ENCODE measurements around the gene CLTA. TPM values are rescaled to one million over a fixed set of nuclear protein-coding genes. Genes with fewer than 3 reads are reported as not detected.

CLTA gene
- polyA plus RNA-seq, 6 donors from 2014 or later: 55.3 to 98.1 (median 86.9) TPM

DNA sequence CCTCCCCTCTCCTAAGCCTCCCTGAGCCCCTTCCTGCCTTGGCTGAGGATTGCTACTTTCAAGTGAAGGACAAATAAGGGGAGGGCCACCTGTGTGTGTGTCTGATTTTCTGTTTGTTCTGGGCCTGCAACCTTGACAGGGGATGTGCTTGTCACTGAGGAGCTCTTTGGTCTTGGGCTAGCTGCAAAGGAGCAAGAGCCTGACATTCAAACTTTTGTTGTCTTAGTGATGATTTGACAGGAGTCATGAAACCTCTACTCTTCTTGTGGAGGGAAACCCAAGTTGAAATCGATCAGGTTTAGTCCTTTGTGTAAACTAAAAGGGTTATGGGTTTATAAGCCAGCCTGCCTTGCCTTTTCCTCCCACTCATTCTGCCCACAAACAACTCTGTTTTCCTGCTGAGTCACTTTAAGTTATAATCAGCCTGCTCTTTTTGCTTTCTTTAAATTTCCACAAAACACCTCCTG, 16.9 kb downstream of the CLTA start:
- Mint-ChIP-seq H3K4me3 (no peak overlapping the region), H3K9me3 (no peaks in the 10 kb centered on the region), H3K36me3 (peaks cover 0 to 18% of the 10 kb centered on the region in 2 donors), H3K4me1 (peaks cover 3 to 31% (median 23%) of the 10 kb centered on the region in 3 donors), H3K27ac (peak overlapping the region in 4 of 6 donors; percentile 44 to 78 (median 53)), H3K27me3 (no peaks in the 10 kb centered on the region)
- ATAC-seq (ENCODE audit: low read depth in 2 of 2) (no peak), DNase-seq (no peak)

DNA sequence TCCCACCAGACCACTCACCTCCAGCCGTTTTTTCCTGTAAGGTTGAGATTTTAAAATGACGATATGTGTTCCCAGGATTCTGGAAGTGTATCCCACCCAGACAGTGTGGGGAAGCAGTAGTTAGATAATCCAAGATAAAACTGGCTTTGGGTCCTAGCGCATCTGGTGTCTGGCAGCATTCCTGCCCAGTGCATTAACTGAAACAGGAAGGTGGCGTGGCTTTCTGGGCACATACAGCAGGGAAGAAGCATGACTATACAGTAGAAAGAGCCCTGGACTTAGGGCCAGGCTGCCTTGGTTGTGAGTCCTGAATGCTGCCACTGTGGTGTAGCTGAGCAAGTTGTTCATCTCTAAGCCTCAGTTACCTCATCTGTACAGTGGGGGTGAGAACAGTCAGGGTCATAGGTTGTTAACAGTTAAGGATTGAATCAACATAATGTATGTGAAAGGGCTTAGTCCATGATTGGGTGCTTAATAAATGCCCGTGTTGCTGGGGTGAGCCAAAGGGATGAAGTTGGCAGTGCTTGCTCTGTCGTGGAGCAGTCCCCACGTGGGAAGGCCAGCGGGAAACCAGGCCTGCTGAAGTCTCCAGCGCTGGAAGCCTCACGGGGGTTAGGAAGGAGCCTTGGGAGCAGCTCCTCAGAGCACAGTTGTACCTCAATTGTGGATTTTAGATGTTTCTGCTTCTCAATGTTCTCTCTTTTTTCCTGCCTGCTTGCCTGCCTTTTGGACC, 18.0 kb downstream of the CLTA start:
- ATAC-seq (ENCODE audit: low read depth in 2 of 2) (no peak), DNase-seq (no peak)
- H3K27ac Mint-ChIP-seq: peak overlapping the region in 3 of 6 donors; percentile 10 to 85 (median 54)
- no peak overlapping the region for H3K4me3 Mint-ChIP-seq
- H3K36me3 Mint-ChIP-seq: peaks cover 0 to 13% of the 10 kb centered on the region in 2 donors
- H3K4me1 Mint-ChIP-seq: peaks cover 3 to 31% (median 23%) of the 10 kb centered on the region in 3 donors
- H3K27me3 Mint-ChIP-seq: no peaks in the 10 kb centered on the region
- no peaks in the 10 kb centered on the region for H3K9me3 Mint-ChIP-seq

DNA sequence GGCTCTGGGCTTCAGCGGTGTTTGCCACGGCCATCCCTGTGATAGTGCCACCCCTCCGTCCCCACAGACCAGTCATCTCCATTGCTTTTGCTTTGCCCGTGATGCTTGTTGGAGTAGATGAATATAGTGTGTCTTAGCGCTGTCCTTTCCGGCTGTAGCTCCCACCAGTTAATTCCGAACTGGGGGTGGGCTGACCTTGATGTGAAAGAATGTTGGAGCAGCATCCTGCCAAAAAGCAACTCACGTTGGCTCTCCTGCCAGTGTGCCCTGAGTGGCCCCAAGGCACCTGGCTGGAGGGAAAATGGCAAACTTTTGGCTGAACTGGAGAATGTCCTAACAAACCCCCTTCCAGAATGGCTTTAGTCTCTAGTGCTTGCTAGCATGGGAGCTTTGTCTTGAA, 20.0 kb downstream of the CLTA start:
- ATAC-seq (ENCODE audit: low read depth in 2 of 2) (no peak), DNase-seq (no peak)
- H3K27me3 Mint-ChIP-seq: no peaks in the 10 kb centered on the region
- H3K9me3 Mint-ChIP-seq: no peaks in the 10 kb centered on the region
- H3K4me3 Mint-ChIP-seq: no peak overlapping the region
- H3K4me1 Mint-ChIP-seq: peaks cover 3 to 32% (median 23%) of the 10 kb centered on the region in 3 donors
- peak overlapping the region in 2 of 6 donors; percentile 1 to 88 for H3K27ac Mint-ChIP-seq
- peaks cover 0 to 4% of the 10 kb centered on the region in 2 donors for H3K36me3 Mint-ChIP-seq

DNA sequence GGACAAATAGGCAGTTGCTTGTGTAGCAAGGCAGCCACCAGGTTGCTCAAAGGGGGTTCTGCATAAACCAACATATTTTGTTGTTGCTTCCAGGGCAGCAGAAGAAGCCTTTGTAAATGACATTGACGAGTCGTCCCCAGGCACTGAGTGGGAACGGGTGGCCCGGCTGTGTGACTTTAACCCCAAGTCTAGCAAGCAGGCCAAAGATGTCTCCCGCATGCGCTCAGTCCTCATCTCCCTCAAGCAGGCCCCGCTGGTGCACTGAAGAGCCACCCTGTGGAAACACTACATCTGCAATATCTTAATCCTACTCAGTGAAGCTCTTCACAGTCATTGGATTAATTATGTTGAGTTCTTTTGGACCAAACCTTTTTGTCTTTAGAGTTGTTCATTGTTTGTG, 20.8 kb downstream of the CLTA start:
- ATAC-seq (ENCODE audit: low read depth in 2 of 2) (no peak), DNase-seq (no peak)
- H3K36me3 Mint-ChIP-seq: peaks cover 0 to 4% of the 10 kb centered on the region in 2 donors
- H3K27ac Mint-ChIP-seq: no peak overlapping the region
- no peaks in the 10 kb centered on the region for H3K9me3 Mint-ChIP-seq
- H3K27me3 Mint-ChIP-seq: no peaks in the 10 kb centered on the region
- no peak overlapping the region for H3K4me3 Mint-ChIP-seq
- peaks cover 7 to 36% (median 23%) of the 10 kb centered on the region in 3 donors for H3K4me1 Mint-ChIP-seq

DNA sequence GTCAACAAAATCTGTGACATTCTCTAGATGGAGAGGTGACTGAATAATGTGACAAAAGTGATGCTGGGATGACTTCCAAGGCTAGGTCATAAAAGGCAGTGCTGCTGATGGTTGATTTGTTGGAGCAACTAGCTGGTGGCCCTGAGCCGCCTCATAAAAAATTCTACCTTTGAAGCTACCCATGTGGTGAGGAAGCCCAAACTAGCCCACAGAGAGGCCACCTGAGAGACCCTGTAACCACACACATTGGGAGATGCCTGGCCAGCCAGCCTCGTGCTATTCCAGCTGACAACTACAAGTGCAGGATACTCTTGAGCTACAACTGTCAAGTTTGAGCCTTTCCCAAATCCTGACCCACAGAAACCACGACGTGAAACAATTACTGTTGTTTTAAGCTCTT, 22.7 kb downstream of the CLTA start:
- peak overlapping the region in 1 of 8 donors; percentile 41 for H3K4me3 Mint-ChIP-seq
- H3K9me3 Mint-ChIP-seq: no peaks in the 10 kb centered on the region
- no peak for DNase-seq
- no peaks in the 10 kb centered on the region for H3K27me3 Mint-ChIP-seq
- H3K4me1 Mint-ChIP-seq: peaks cover 9 to 37% (median 9%) of the 10 kb centered on the region in 3 donors
- H3K27ac Mint-ChIP-seq: peak overlapping the region in 3 of 6 donors; percentile 21 to 83 (median 69)
- H3K36me3 Mint-ChIP-seq: peaks cover 0 to 4% of the 10 kb centered on the region in 2 donors
- ATAC-seq (ENCODE audit: low read depth in 2 of 2): no peak

DNA sequence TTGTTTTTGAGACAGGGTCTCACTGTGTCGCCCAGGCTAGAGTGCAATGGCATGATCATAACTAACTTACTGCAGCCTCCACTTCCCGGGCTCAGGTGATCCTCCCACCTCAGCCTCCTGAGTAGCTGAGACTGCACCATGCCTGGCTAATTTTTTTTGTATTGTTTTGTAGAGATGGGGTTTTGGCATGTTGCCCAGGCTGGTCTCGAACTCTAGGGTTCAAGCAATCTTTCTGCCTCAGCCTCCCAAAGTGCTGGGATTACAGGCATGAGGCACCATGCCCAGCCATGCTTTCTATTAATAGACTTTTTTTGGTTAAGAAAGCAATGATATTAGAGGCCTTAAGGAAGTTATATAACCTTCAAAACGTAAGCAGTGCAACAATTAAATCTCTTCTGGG, 23.3 kb downstream of the CLTA start:
- H3K27me3 Mint-ChIP-seq: no peaks in the 10 kb centered on the region
- peaks cover 7 to 31% (median 11%) of the 10 kb centered on the region in 3 donors for H3K4me1 Mint-ChIP-seq
- no peak overlapping the region for H3K27ac Mint-ChIP-seq
- ATAC-seq (ENCODE audit: low read depth in 2 of 2): no peak
- DNase-seq: no peak
- peaks cover 0 to 10% of the 10 kb centered on the region in 2 donors for H3K36me3 Mint-ChIP-seq
- no peak overlapping the region for H3K4me3 Mint-ChIP-seq
- H3K9me3 Mint-ChIP-seq: no peaks in the 10 kb centered on the region

DNA sequence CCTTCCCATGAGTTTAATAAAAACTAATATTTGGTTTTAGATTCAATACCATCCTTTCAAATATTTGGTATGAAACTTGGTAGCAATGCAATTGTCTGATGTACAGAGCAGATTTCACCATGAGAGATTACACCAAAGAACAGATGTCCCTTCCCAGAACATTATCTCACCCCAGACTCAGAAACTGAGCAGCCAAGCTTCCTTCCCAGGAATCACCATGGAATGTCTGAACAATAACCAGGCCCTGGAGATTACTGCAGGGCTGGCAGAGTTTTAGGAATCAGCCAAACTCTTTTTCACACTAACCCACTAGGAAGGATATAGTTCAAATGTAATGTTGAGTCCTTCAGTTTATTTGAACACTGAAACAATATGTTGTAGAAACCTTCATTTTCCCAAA, 23.9 kb downstream of the CLTA start:
- Mint-ChIP-seq H3K27ac (peak overlapping the region in 2 of 6 donors; percentile 48 to 67), H3K9me3 (no peaks in the 10 kb centered on the region), H3K4me3 (no peak overlapping the region), H3K4me1 (peaks cover 2 to 25% (median 12%) of the 10 kb centered on the region in 3 donors), H3K36me3 (peaks cover 0 to 16% of the 10 kb centered on the region in 2 donors), H3K27me3 (no peaks in the 10 kb centered on the region)
- ATAC-seq (ENCODE audit: low read depth in 2 of 2): no peak
- no peak for DNase-seq

- Mint-ChIP-seq H3K4me3 (no peak overlapping the region), H3K4me1 (peaks cover 0 to 15% (median 12%) of the 10 kb centered on the region in 3 donors), H3K27me3 (no peaks in the 10 kb centered on the region), H3K36me3 (peaks cover 8 to 25% of the 10 kb centered on the region in 2 donors), H3K27ac (peak overlapping the region in 4 of 6 donors; percentile 17 to 63 (median 34)), H3K9me3 (peaks cover 0 to 6% (median 2%) of the 10 kb centered on the region in 7 donors)
- DNase-seq (no peak), ATAC-seq (ENCODE audit: low read depth in 2 of 2) (no peak)
Measured at GRCh38 chr9:36217256-36217968, 26.7 kb downstream of the CLTA start.

GRCh38 chr9:36218011-36218410, 27.3 kb downstream of the CLTA start:
- no peak overlapping the region for H3K4me3 Mint-ChIP-seq
- peaks cover 14 to 31% of the 10 kb centered on the region in 2 donors for H3K36me3 Mint-ChIP-seq
- peaks cover 0 to 15% (median 12%) of the 10 kb centered on the region in 3 donors for H3K4me1 Mint-ChIP-seq
- H3K27me3 Mint-ChIP-seq: no peaks in the 10 kb centered on the region
- peaks cover 0 to 11% (median 8%) of the 10 kb centered on the region in 7 donors for H3K9me3 Mint-ChIP-seq
- H3K27ac Mint-ChIP-seq: peak overlapping the region in 2 of 6 donors; percentile 17
- ATAC-seq (ENCODE audit: low read depth in 2 of 2) (no peak), DNase-seq (no peak)

DNA sequence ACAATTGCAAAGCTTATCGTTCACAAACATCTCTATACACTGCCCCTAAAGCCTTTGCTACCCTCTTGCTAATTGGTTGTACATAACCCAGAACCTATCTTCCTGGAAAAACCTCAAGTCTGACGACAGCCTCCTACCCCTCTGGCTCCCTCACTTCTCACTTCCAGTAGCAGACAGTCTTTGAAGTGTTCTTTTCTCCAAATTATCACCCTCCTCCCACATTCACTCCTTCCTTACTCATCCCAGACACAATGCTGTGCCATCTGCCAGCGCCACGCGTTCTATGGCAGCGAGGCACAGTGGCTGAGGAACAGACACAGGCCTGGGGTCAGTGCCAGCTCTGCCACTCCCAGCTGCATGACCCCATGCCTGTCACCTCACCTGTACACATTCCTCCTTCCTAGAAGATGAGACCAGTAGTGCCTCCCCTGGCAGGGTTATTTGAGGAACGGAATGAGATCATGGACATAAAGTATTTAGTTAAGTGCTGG, 27.7 kb downstream of the CLTA start:
- no peak for ATAC-seq (ENCODE audit: low read depth in 2 of 2)
- no peaks in the 10 kb centered on the region for H3K27me3 Mint-ChIP-seq
- H3K4me1 Mint-ChIP-seq: peaks cover 0 to 15% (median 12%) of the 10 kb centered on the region in 3 donors
- peaks cover 0 to 14% (median 12%) of the 10 kb centered on the region in 7 donors for H3K9me3 Mint-ChIP-seq
- no peak for DNase-seq
- H3K4me3 Mint-ChIP-seq: no peak overlapping the region
- peak overlapping the region in 2 of 6 donors; percentile 17 to 77 for H3K27ac Mint-ChIP-seq
- peaks cover 18 to 35% of the 10 kb centered on the region in 2 donors for H3K36me3 Mint-ChIP-seq

GRCh38 chr9:36221667-36222066, 30.9 kb downstream of the CLTA start:
- DNase-seq (no peak), ATAC-seq (ENCODE audit: low read depth in 2 of 2) (no peak)
- H3K27ac Mint-ChIP-seq: peak overlapping the region in 1 of 6 donors; percentile 59
- peaks cover 23 to 37% of the 10 kb centered on the region in 2 donors for H3K36me3 Mint-ChIP-seq
- no peaks in the 10 kb centered on the region for H3K27me3 Mint-ChIP-seq
- no peak overlapping the region for H3K4me3 Mint-ChIP-seq
- peaks cover 0 to 11% (median 7%) of the 10 kb centered on the region in 3 donors for H3K4me1 Mint-ChIP-seq
- H3K9me3 Mint-ChIP-seq: peaks cover 0 to 15% (median 12%) of the 10 kb centered on the region in 7 donors

DNA sequence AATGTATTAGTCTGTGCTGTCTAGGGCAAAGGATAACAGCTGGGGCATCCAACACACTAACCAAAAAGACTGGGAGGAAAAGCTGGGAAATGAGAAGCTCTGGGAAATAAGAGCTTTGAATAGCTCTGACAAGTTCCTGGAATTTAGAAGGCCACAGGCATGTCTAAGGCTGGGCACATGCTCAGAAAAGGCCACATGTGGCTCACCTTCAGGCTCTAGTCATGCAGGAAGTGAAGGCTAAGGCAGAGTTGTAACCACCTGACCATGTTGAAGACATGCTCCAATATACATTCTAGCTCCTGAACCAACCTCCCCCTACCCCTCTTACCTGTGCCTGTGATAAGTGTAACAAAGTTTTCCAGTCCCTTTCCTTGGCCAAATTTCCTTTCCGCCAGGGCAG, 31.7 kb downstream of the CLTA start:
- H3K9me3 Mint-ChIP-seq: peaks cover 0 to 15% (median 12%) of the 10 kb centered on the region in 7 donors
- no peak overlapping the region for H3K27ac Mint-ChIP-seq
- DNase-seq: no peak
- no peaks in the 10 kb centered on the region for H3K27me3 Mint-ChIP-seq
- H3K36me3 Mint-ChIP-seq: peaks cover 27 to 37% of the 10 kb centered on the region in 2 donors
- no peak overlapping the region for H3K4me3 Mint-ChIP-seq
- no peak for ATAC-seq (ENCODE audit: low read depth in 2 of 2)
- H3K4me1 Mint-ChIP-seq: peaks cover 0 to 11% (median 3%) of the 10 kb centered on the region in 3 donors

GRCh38 chr9:36237230-36237629, 46.5 kb downstream of the CLTA start:
- H3K27me3 Mint-ChIP-seq: no peaks in the 10 kb centered on the region
- H3K9me3 Mint-ChIP-seq: peaks cover 0 to 3% (median 0%) of the 10 kb centered on the region in 7 donors
- ATAC-seq (ENCODE audit: low read depth in 2 of 2) (no peak), DNase-seq (no peak)
- peaks cover 11 to 17% of the 10 kb centered on the region in 2 donors for H3K36me3 Mint-ChIP-seq
- H3K4me3 Mint-ChIP-seq: no peak overlapping the region
- no peak overlapping the region for H3K27ac Mint-ChIP-seq
- H3K4me1 Mint-ChIP-seq: peaks cover 0 to 2% (median 0%) of the 10 kb centered on the region in 3 donors

All from naive B cell (primary cell).